Measurements from ENCODE around the gene PGF.
"Not testable (repeated sequence)": the region's sequence is repeated elsewhere in the genome, so short reads cannot be mapped to it uniquely, and the experiment has no call there.

Gene PGF

GRCh38 chr14:74955229-74956026 is at the start of gene PGF:
Gene PGF, minus strand, starts transcription at chr14:74955597. Its CDS starts 355 bp downstream, at chr14:74955242.
- no peak for DNase-seq

GRCh38 chr14:75003250-75004027 is 48.0 kb upstream of the PGF start:
- no peak for DNase-seq

DNA sequence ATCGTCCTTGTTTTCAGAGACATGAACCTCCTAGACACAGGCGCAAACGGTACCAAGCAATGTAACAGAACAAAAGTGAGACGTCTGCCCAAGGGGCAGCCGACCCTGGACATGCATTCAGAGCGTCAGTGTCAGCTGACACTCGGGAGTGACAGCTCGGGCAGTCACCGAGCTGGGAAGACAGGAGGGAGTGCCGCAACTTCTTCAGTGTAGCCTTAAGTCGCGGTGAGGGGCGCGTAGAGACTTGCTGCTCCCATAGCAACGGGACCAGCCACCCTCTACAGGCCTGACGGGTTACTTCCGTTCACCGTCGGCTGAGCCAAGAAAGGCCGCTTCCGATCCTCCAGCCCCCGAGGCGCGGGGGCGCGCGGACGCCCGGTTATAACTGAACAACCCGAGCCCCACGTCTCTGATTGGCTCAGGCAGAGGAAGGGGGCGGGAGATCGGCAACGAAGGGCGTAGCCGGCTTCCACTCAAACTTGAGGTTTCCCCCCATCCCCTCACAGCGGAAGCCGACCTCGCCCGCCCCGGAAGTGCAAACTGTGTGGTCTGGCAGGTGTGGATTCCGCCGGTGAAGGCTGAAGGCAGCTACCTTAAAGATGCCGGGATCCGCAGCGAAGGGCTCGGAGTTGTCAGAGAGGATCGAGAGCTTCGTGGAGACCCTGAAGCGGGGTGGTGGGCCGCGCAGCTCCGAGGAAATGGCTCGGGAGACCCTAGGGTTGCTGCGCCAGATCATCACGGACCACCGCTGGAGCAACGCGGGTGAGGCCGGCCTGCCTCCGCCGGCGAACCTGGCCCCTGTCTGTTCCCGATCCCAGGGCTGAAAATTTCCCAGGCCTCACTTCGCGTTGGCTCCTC is 47.2 kb upstream of the PGF start, which contains the start of gene EIF2B2:
TSS of gene EIF2B2 (plus strand) at position 530 of the 858 bp plus-strand sequence. CDS start at position 600, 70 bp downstream.
- DNase-seq = peak; percentile 57

DNA sequence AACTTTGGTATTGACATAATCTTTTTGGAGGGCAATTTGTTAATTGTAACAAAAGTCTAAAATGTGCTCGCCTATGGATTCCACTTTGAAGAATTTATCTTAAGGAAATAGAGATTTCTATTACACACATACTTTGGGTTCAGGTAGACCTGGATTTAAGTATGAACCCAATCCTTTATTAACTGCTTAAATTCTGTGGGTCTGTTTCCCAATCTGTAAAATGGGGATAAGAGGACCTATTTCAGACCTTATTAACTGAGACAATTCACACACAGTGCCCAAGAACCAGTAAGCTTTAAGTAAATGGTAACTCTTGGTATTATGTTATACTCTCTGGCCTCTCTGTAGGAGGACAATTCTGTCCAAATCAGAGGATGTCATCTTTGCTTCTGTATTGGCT is 46.5 kb upstream of the PGF start:
- no peak for DNase-seq

GRCh38 chr14:75001261-75001660 is 45.9 kb upstream of the PGF start:
- no peak for DNase-seq

DNA sequence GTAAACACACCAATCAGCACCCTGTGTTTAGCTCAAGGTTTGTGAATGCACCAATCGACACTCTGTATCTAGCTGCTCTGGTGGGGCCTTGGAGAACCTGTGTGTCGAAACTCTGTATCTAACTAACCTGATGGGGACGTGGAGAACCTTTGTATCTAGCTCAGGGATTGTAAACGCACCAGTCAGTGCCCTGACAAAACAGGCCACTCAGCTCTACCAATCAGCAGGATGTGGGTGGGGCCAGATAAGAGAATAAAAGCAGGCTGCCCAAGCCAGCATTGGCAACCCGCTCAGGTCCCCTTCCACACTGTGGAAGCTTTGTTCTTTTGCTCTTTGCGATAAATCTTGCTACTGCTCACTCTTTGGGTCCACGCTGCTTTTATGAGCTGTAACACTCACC is 40.4 kb upstream of the PGF start:
- not testable (repeated sequence) for DNase-seq

DNA sequence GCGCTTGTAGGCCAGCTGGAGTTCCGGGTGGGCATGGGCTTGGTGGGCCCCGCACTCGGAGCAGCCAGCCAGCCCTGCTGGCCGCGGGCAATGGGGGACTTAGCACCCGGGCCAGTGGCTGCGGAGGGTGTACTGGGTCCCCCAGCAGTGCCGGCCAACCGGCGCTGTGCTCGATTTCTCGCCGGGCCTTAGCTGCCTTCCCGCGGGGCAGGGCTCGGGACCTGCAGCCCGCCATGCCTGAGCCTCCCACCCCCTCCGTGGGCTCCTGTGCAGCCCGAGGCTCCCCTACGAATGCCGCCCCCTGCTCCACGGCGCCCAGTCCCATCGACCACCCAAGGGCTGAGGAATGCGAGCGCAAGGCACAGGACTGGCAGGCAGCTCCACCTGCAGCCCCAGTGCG is 38.8 kb upstream of the PGF start:
- DNase-seq = not testable (repeated sequence)

- no peak for DNase-seq
These were observed 33.6 kb upstream of the PGF start for GRCh38 chr14:74988993-74989392.

DNA sequence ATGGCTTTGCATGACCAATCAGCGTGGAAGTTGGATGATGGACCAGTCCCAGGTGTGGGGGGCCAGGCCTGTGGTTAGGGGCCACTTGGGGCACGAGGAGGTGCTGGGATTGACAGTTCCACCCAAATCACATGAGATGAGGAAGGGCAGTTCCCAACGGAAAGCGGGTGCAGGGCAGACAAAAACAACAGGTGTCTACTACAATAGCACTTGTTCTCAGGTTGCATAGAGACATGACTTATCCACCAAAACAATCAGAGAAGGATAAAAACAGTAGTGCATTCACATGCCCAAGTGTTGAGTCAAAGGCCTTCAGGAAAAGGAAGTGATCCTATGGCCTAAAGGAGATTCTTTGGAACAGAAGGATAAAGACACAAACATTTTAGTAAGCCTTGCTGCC is 32.7 kb upstream of the PGF start:
- no peak for DNase-seq

DNA sequence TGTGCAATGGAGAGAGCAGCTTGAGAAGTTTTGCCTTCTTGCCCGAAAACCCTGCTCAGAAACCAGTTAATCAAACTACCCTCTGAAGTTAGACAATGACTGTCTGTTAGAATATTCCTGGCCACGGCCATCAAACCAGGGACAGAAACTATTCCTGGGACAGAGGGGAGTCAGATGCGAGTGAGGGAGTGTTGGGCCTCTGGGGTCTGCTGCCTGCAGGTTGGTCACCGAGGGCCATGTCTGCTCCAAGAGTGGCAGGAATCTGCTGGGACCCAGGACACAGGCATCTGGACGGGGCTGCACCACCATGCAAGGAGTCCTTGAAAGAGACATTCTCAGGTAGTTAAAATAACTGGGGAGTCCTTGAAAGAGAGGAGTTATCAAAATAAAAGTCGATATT is 30.4 kb upstream of the PGF start:
- no peak for DNase-seq

DNA sequence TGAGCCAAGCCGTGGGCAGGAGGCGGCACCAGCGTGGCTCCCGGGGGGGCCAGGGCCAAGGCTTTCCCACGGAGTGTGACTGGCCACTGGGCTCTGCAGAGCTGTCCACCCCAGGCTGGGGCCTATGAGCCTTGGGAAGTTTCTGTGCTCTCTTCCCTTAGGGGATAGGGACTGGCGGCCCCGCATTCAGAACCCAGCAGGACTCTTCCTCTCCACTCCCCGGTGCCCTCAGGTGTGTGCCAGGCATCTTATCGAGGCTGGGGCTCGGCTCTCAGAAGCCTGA is 29.6 kb upstream of the PGF start:
- no peak for DNase-seq

DNA sequence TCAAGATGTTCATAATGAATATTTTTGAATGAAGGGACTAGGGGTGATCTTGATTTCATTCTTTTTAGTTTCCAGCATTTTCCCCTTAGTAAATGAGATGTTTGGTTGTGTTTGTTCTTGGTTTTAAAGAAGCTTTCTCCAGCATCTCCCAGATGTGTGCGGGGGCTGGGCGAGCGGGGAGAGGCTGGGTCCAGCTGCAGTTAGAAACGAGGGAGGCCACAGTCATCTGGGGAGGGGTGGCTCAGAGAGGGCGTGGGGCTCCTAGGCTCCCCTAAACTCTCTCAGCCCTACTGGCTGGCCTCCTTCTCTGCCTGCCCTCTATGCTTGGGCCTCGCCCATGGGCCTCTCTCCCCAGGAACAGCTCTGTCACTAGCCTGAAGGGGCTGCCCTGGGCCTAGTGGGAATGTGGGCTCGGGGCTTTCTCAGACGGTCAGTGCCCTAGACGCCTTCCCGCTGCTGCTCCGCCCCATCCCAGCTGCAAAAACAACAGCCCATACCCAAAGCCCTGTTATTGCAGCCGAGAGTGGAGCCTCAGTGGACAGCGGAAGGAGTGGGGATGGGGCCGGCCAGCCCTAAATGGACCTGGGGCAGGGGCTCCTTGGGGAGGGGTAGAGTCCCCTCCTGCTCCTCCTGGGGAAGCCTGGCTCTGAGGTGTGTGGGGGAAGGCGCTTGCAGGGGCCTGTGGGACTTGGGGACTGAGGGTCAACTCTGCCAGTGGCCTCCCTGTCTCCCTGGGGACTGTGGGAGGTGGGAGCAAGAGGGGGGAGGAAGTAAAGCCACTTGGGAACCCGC is 29.0 kb upstream of the PGF start:
- DNase-seq = no peak

DNA sequence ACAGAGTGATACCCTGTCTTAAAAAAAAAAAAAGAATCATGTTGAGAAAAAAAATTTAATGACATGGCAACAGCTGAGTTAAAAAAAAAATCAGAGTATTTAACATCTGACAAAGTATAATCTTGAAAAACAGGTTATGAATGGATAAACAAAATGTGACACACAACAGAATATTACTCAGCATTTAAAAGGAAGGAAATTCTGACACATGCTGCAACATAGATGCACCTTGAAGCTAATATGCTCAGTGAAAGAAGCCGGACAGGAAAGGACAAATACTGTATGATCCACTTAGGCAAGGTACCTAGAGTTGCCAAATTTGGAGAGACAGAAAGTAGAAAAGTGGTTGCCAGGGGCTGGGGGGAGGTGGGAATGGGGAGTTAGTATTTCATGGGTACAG is 27.9 kb upstream of the PGF start:
- no peak for DNase-seq

DNA sequence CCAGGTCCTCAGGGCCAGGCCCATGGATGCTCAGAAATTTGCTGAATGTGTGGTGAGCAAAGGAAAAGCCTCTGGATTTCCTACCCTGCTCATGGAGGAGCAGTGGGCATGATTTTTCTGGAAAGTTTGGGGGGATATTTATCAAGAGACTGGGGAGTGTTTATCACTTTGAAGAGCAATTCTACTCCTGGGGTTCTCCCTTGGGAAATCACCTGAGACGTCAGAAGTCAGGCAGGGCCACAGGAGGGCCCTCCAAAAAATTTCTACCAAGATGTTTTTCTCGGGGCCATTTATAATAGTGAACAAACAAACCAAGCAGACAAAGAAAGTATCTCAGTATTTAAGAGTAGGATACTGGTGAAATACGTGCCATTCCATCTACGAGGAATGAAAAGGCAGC is 27.3 kb upstream of the PGF start:
- DNase-seq = no peak

GRCh38 chr14:74981833-74982232 is 26.4 kb upstream of the PGF start:
- no peak for DNase-seq

DNA sequence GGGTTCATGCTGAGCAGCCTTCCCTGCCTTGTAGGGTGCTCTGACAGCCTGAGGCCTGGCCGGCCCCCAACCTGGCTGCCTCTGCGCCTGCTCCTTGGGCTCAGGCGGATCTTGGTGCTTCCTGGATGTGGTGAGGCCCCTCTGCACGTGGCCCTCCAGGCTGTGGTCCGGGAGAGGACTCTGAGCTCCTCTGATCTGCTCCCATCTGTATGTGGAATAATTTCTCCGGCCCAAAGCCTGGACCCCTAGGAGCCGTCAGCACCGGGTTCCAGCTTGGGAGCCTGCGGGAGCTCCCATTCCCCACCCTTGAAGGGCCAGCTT is 26.0 kb upstream of the PGF start:
- DNase-seq = no peak

DNA sequence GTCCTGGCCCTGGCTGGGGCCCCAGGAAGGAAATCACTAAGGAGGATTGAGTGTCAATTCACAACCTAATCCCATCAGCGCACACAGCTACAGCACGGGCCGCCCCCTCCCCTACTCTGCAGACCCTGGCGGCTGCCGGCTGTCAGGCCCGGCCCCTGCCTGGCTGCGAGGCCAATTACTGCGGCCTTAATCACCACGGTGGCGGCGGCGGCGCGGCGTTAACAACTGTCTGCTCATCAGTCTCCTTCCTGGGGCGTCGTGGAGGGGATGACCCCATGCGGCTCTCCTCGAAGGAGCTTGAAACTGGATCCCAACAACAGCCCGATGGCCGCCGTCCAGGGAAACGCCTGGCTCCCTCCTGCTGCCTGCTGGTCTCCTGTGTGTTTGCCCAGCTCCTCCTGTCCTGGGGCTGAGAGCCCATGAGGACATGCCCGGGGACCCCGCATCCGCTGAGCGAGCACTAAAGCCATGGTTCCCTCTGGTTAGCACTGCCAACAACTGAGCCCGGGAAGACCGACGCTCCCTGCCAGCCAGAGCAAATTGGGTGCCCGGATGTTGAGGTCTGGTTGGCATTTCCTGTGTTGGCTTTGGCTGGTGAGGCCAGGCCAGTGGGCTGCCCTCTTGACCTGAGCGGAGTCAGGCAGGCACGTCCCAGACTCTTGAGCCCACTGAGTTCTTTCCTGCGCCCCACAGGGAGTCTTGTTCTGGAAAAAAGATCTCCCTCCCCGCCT is 25.5 kb upstream of the PGF start:
- no peak for DNase-seq

- DNase-seq = no peak
These were observed 25.0 kb upstream of the PGF start for GRCh38 chr14:74980398-74980730.

- DNase-seq = no peak
These were observed 24.3 kb upstream of the PGF start for GRCh38 chr14:74979442-74980397.

GRCh38 chr14:74979029-74979428 is 23.6 kb upstream of the PGF start:
- no peak for DNase-seq

DNA sequence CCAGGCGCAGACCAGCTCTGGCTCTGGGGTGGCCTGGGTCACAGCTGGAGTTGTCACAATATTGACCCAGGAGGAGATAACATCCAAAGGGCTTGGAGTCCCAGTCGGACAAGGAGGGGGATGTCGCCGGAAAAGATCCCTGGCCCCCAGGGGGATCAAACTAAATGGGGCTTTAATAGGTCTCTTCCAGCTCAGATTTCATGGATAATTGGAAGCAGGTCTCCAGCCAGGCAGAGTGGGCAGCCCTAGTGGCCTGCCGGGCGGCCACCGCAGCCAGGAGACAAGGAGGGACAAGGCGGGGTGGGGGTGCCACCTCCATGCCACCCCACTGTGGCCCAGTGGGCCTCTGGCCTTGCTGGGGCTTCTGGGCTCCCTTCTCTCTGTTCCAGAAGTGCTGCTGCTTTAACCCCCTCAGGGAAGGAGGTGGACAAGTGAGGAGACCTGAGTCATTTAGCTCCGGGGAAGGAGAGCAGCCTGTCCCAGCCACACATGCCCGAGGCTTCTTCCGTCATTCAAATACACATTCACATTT is 23.1 kb upstream of the PGF start:
- no peak for DNase-seq
